GM19463 (cell line): ENCODE results near the gene EI24.

Experiments
- ATAC-seq: cut with Tn5 transposase; IDR thresholded peaks from one replicate; pipeline ENCODE4 v1.9.1; 2021; ENCODE audit warnings: mild to moderate bottlenecking, moderate library complexity; ENCODE audit not compliant: unreplicated experiment

Gene EI24

DNA sequence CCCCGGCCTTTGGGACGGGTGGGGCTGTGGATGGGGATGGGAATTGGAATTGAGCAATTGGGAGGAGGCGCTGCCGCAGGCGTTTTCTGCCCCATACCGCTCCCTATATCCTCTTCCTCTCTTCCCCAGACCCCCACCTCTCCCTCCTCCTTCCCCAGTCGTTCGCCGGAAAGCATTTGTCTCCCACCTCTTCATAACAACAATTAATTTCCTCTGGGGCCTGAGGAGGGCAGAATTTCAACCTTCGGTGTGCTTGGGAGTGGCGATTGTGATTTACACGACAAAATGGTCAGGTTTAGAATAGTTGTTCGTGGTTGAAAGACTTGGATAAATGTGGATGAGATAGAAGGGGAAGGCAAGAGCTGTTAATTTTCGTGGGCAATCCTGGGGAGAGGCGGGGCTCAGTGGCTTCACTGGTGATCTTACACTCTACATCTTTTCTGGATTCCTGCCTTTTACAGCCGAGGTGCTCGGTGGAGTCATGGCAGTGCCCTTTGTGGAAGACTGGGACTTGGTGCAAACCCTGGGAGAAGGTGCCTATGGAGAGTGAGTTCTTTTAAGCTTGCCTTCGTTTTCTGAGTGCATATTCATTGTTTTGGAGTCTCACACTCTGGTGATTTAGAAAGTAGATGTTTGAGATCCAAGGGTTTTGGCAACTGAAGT lies 57.1 kb downstream of the EI24 start:
- ATAC-seq = peak; percentile 31

DNA sequence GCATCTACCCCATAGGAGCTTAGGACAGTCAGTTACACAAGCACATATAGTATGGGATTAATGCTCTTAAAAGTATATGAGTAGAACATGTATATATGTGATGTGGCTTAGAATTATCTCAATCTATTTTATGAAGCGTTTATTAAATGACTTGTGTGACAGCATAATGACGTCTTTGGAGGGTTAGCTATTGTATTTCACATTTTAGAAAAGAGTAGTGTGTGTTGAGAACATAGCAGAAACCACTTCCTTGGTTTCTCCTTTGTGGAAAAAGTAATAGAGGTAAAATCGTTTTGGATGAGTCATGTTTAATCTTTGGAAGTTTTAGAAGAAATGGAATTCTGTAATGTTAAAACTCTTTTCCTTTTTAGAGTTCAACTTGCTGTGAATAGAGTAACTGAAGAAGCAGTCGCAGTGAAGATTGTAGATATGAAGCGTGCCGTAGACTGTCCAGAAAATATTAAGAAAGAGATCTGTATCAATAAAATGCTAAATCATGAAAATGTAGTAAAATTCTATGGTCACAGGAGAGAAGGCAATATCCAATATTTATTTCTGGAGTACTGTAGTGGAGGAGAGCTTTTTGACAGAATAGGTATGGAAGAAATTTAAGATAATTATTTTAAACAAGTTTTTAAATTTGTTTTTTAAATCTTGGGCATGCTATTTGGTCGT lies 58.1 kb downstream of the EI24 start:
- no peak for ATAC-seq
